Activated T-cell treated with anti-CD3 and anti-CD28 coated beads for 4 hours (primary cell): ENCODE data around the gene MYO1C.
"Not testable (repeated sequence)": the region's sequence is repeated elsewhere in the genome, so short reads cannot be mapped to it uniquely, and the experiment has no call there.

Experiments
- DNase-seq: peaks from one replicate; pipeline ENCODE4 v3.0.0-alpha.2; 2020

MYO1C gene

GRCh38 chr17:1455797-1456599 is 36.5 kb downstream of the MYO1C start, which contains the start of gene CRK:
TSS of gene CRK (minus strand) at chr17:1456232. CDS start at chr17:1456117, 115 bp downstream.
- peak; percentile 98 for DNase-seq

- DNase-seq, result no peak
Observed at GRCh38 chr17:1455291-1455796, 37.1 kb downstream of the MYO1C start.

DNA sequence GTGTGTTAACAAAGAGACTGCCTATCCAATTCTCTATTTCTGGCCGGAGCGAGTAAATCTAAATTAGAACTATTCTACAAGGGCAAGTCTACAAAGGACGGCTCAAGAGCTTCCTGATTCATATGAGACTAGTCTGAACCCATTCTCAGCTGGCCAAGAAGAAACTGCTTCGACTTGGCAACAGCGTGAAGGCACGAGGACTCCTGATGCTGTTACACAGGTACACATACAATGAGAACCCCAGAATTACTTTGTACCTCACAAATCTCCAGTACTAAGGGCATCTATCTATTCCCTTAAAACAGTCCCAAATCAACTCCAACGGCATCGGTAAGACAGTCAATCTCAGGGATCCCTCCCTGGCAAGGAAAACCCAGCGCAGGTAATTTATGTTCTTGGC is 37.9 kb downstream of the MYO1C start:
- no peak for DNase-seq

DNA sequence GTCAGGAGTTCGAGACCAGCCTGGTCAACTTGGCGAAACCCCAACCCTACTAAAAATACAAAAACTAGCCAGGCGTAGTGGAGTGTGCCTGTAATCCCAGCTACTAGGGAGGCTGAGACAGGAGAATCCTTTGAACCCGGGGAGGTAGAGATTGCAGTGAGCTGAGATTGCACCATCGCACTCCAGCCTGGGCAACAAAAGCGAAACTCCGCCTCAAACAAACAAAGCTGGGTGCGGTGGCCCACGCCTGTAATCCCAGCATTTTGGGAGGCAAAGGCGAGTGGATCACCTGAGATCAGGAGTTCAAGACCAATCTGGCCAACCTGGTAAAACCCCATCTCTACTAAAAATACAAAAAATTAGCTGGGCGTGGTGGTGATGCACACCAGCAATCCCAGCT is 38.8 kb downstream of the MYO1C start:
- DNase-seq, result not testable (repeated sequence)

DNA sequence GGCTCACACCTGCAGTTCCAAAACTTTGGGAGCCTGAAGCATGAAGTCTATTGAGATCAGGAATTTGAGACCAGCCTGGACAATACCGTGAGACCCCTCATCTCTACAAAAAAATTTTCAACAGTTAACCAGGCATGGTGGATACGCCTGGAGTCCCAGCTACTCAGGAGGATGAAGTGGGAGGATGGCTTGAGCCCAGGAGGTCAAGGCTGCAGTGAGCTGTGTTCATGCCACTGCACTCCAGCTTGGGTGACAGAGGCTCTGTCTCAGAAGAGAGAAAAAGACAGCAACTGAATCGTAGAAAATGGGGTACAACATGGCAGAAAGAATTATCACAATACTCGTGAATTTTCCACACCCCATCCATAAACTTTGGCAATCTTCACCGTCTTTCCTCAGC is 39.6 kb downstream of the MYO1C start:
- no peak for DNase-seq

DNA sequence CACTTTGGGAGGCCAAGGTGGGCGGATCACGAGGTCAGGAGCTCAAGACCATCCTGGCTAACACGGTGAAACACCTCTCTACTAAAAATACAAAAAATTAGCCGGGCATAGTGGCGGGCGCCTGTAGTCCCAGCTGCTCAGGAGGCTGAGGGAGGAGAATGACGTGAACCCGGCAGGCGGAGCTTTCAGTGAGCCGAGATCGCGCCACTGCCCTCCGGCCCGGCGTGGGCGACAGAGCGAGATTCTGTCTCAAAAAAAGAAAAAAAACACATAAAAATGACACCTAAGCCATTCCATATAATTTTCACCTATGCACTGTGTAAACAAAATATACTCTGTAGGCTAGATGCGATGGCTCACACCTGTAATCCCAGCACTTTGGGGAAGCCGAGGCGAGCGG is 42.2 kb downstream of the MYO1C start:
- not testable (repeated sequence) for DNase-seq

GRCh38 chr17:1449412-1449967 is 43.0 kb downstream of the MYO1C start:
- no peak for DNase-seq

DNA sequence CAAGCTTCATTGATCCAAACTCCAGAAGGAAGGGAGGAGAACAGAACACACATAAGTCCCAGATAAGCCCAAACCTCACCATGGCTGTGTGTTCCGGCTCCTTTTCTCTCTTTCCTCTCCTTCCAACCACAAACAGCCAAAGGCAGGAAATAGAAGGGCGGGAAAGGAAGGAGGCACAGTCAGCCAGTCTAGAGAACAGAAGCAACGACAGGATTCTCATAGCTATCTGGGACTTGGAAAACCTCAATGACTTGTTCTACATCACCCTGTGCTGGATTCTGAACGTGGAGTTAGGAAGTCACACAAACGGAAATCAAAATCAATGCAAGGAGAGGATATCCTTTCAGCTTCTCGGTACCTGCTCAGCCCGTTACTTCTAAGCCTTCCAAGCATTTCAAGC is 45.4 kb downstream of the MYO1C start:
- DNase-seq, result no peak

- DNase-seq, result no peak
Observed at GRCh38 chr17:1446201-1446600, 46.3 kb downstream of the MYO1C start.

GRCh38 chr17:1445695-1446094 is 46.8 kb downstream of the MYO1C start:
- DNase-seq, result not testable (repeated sequence)

DNA sequence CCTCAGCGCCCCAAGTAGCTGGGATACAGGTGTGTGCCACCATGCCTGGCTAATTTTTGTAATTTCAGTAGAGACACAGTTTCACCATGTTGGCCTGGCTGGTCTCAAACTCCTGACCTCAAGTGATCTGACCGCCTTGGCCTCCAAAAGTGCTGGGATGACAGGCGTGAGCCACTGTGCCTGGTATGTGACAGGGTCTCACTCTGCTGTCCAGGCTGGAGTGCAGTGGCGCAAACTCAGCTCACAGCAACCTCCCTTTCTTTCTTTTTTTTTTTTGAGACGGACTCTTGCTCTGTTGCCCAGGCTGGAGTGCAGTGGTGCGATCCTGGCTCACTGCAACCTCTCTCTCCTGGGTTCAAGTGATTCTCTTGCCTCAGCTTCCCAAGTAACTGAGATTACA is 49.8 kb downstream of the MYO1C start:
- DNase-seq, result not testable (repeated sequence)

DNA sequence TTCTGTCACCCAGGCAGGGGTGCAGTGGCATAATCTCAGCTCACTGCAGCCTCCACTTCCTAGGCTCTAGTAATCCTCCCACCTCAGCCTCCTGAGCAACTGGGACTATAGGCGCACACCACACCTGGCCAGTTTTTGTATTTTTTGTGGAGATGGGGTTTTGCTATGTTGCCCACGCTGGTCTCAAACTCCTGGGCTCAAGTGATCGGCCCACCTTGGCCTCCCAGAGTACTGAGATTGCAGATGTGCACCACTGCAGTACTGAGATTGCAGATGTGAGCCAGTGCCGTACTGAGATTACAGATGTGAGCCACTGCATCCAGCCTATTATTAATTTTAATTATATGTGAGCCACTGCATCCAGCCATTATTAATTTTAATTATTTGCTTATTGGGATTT is 50.3 kb downstream of the MYO1C start:
- DNase-seq, result no peak

DNA sequence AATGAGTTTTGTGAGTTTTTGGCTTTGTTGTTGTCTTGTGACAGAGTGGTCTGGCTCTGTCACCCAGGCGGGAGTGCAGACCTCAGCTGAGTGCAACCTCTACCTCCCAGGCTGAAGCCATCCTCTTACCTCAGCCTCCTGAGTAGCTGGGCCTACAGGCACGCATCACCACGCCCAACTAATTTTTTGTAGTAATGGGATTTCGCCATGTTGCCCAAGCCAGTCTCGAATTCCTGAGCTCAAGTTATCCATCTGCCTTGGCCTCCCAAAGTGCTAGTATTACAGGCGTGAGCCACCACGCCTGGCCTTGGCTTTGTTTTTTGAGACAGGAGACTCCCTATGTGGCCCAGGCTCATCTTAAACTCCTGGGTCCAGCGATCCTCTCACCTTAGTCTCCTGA is 51.6 kb downstream of the MYO1C start:
- no peak for DNase-seq

- no peak for DNase-seq
Observed at GRCh38 chr17:1438593-1439083, 53.8 kb downstream of the MYO1C start.

GRCh38 chr17:1435326-1435725 is 57.2 kb downstream of the MYO1C start:
- no peak for DNase-seq

DNA sequence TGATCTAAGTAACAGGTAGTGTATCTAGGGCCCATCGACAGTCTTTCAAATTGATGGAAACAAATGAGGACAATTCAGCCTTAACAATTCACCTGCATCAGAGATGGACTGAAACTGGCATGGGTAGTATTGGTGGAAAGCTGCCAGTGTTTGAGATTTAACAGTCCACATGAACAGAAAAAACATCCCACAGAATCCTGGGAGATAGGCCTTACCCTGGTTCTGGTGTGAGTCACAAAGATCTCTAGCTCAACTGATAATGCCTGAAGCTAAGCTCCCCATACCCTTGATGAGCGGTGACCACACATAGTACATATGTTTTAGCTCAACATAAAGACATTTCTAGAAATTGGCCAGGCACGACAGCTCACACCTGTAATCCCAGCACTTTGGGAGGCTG is 58.3 kb downstream of the MYO1C start:
- DNase-seq, result no peak

DNA sequence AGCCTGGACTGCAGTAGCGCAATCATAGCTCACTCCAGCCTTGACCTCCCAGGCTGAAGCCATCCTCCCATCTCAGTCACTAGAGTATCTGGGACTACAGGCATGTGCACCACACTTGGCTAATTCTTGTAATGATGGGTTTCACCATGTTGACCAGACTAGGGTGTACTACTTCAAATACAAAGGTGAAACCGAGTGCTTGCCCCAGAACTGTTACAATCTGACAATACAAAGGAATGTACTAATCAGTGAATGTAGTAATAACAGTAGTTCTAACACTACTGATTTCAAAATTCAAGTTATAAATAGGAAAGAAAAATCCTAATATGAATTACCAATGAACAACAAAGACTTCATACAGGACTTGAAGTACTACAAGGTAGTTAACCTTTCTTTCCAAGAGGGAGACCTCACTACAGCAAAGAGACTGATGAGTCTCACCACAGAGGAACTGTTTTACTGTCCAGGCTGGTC is 60.8 kb downstream of the MYO1C start:
- DNase-seq, result no peak

GRCh38 chr17:1423456-1424135 is 68.9 kb downstream of the MYO1C start:
- no peak for DNase-seq

DNA sequence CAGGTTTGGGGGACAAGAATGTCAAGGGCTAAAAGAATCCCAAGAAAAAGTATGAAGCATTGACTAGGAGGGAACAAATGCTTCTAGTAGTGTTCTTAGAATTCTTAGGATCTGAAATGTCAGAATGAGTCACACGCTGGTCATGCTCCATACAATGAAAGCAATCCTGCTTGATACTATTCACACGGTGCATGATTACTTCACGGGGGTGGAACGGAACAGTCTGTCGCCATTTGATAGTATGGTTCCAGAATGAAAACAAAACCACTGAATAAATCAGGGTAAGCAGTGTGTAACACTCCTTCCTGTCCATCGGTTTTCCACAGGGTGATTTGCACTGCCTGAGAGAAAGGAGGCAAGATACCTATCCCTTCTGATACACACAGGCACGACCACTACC is 69.6 kb downstream of the MYO1C start:
- DNase-seq, result no peak

GRCh38 chr17:1421470-1421869 is 71.0 kb downstream of the MYO1C start:
- DNase-seq, result no peak

- DNase-seq, result no peak
Observed at GRCh38 chr17:1420981-1421380, 71.5 kb downstream of the MYO1C start.

GRCh38 chr17:1420163-1420562 is 72.3 kb downstream of the MYO1C start:
- no peak for DNase-seq

GRCh38 chr17:1418476-1418875 is 74.0 kb downstream of the MYO1C start:
- DNase-seq, result not testable (repeated sequence)

- no peak for DNase-seq
Observed at GRCh38 chr17:1416414-1416813, 76.1 kb downstream of the MYO1C start.
